ENCODE measurements around the gene LASP1.

DNA sequence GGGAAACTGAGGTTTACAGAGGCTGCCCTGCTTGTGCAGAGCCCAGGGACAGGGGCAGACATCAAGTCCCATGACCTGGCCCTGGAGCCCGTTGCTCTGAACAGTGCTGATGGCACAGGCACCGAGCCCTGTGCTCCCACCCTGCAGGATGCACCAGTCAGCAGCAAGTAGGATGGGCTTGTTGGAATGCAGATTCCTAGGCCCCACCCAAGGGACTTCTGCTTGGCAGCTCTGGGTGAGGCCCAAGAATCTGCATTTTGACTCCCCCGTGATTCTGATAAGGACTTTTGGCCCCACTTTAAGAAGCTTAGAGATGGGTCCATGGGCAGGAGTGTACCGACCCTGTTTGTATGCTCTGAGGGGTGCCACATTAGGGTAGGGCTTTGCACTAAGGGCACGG is 23.3 kb downstream of the LASP1 start:
- no peak for TF ChIP-seq TAF1 (IDR thresholded peaks at IDR 0.05; ENCODE audit: low read depth)
- TF ChIP-seq, protein P1, sequence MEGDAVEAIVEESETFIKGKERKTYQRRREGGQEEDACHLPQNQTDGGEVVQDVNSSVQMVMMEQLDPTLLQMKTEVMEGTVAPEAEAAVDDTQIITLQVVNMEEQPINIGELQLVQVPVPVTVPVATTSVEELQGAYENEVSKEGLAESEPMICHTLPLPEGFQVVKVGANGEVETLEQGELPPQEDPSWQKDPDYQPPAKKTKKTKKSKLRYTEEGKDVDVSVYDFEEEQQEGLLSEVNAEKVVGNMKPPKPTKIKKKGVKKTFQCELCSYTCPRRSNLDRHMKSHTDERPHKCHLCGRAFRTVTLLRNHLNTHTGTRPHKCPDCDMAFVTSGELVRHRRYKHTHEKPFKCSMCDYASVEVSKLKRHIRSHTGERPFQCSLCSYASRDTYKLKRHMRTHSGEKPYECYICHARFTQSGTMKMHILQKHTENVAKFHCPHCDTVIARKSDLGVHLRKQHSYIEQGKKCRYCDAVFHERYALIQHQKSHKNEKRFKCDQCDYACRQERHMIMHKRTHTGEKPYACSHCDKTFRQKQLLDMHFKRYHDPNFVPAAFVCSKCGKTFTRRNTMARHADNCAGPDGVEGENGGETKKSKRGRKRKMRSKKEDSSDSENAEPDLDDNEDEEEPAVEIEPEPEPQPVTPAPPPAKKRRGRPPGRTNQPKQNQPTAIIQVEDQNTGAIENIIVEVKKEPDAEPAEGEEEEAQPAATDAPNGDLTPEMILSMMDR (IDR thresholded peaks at IDR 0.05; ENCODE audit: poor library complexity, severe bottlenecking): no peak
- no peak for TF ChIP-seq EP300 (conservative IDR thresholded peaks at IDR 0.05; ENCODE audit: poor library complexity, severe bottlenecking)
- no peak for TF ChIP-seq RAD21 (conservative IDR thresholded peaks at IDR 0.05)
- no peak for TF ChIP-seq EZH2 (IDR thresholded peaks at IDR 0.05; ENCODE audit: borderline replicate concordance, insufficient read depth, low read length, poor library complexity, severe bottlenecking)
- TF ChIP-seq, protein P2, sequence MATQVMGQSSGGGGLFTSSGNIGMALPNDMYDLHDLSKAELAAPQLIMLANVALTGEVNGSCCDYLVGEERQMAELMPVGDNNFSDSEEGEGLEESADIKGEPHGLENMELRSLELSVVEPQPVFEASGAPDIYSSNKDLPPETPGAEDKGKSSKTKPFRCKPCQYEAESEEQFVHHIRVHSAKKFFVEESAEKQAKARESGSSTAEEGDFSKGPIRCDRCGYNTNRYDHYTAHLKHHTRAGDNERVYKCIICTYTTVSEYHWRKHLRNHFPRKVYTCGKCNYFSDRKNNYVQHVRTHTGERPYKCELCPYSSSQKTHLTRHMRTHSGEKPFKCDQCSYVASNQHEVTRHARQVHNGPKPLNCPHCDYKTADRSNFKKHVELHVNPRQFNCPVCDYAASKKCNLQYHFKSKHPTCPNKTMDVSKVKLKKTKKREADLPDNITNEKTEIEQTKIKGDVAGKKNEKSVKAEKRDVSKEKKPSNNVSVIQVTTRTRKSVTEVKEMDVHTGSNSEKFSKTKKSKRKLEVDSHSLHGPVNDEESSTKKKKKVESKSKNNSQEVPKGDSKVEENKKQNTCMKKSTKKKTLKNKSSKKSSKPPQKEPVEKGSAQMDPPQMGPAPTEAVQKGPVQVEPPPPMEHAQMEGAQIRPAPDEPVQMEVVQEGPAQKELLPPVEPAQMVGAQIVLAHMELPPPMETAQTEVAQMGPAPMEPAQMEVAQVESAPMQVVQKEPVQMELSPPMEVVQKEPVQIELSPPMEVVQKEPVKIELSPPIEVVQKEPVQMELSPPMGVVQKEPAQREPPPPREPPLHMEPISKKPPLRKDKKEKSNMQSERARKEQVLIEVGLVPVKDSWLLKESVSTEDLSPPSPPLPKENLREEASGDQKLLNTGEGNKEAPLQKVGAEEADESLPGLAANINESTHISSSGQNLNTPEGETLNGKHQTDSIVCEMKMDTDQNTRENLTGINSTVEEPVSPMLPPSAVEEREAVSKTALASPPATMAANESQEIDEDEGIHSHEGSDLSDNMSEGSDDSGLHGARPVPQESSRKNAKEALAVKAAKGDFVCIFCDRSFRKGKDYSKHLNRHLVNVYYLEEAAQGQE (IDR thresholded peaks at IDR 0.05; ENCODE audit: borderline replicate concordance): no peak

Data from neural cell (in vitro differentiated cells).